D341Med (cell line): ENCODE data around the gene KCNE2.
"Not testable (repeated sequence)": the region's sequence is repeated elsewhere in the genome, so short reads cannot be mapped to it uniquely, and the experiment has no call there.

Experiments used
- DNase-seq: peaks from one replicate; pipeline ENCODE4 v3.0.0; 2012; ENCODE audit warnings: low spot score

KCNE2 gene

GRCh38 chr21:34353182-34353581, 10.6 kb upstream of the KCNE2 start:
- DNase-seq: no peak

GRCh38 chr21:34354836-34355235, 9.0 kb upstream of the KCNE2 start:
- no peak for DNase-seq

- no peak for DNase-seq
Measured at GRCh38 chr21:34355570-34355969, 8.2 kb upstream of the KCNE2 start.

- DNase-seq: no peak
Measured at GRCh38 chr21:34357889-34358288, 5.9 kb upstream of the KCNE2 start.

- no peak for DNase-seq
Measured at GRCh38 chr21:34358866-34359265, 4.9 kb upstream of the KCNE2 start.

- DNase-seq: no peak
Measured at GRCh38 chr21:34360488-34361241, 3.1 kb upstream of the KCNE2 start.

GRCh38 chr21:34362136-34362444, 1.7 kb upstream of the KCNE2 start:
- no peak for DNase-seq

GRCh38 chr21:34362670-34363069, 1.1 kb upstream of the KCNE2 start:
- DNase-seq: no peak

GRCh38 chr21:34364921-34365320, 1.1 kb downstream of the KCNE2 start:
- DNase-seq: no peak

- DNase-seq: no peak
Measured at GRCh38 chr21:34365809-34366208, 2.0 kb downstream of the KCNE2 start.

GRCh38 chr21:34367320-34367935, 3.6 kb downstream of the KCNE2 start:
- peak; percentile 47 for DNase-seq

GRCh38 chr21:34369741-34370140, 5.9 kb downstream of the KCNE2 start:
- no peak for DNase-seq

GRCh38 chr21:34372321-34372720, 8.5 kb downstream of the KCNE2 start:
- DNase-seq: no peak

- DNase-seq: not testable (repeated sequence)
Measured at GRCh38 chr21:34374462-34374861, 10.7 kb downstream of the KCNE2 start.

- DNase-seq: not testable (repeated sequence)
Measured at GRCh38 chr21:34374940-34375618, 11.3 kb downstream of the KCNE2 start, which contains the start of gene SMIM11. TSS of gene SMIM11 (plus strand) at chr21:34375507. CDS start at chr21:34379505, 3,998 bp downstream.

- not testable (repeated sequence) for DNase-seq
Measured at GRCh38 chr21:34375619-34375972, 11.8 kb downstream of the KCNE2 start.

GRCh38 chr21:34383138-34383537, 19.3 kb downstream of the KCNE2 start:
- DNase-seq: not testable (repeated sequence)

- not testable (repeated sequence) for DNase-seq
Measured at GRCh38 chr21:34383724-34384415, 20.1 kb downstream of the KCNE2 start.

- not testable (repeated sequence) for DNase-seq
Measured at GRCh38 chr21:34400522-34400921, 36.7 kb downstream of the KCNE2 start.

- not testable (repeated sequence) for DNase-seq
Measured at GRCh38 chr21:34404742-34405141, 40.9 kb downstream of the KCNE2 start.

- DNase-seq: not testable (repeated sequence)
Measured at GRCh38 chr21:34405686-34406085, 41.9 kb downstream of the KCNE2 start.

- not testable (repeated sequence) for DNase-seq
Measured at GRCh38 chr21:34406102-34406501, 42.3 kb downstream of the KCNE2 start.

- DNase-seq: not testable (repeated sequence)
Measured at GRCh38 chr21:34406676-34407075, 42.9 kb downstream of the KCNE2 start.
